ENCODE data around the gene PLD4. TPM values are rescaled to one million over a fixed set of nuclear protein-coding genes. Genes with fewer than 3 reads are reported as not detected.

PLD4 gene
- total and polyA plus RNA-seq, 9 of the 15 experiments (the other 6 are each of a cell fraction or from before 2014, with no cell fraction given): 0.18 to 0.24 TPM; not detected in 7

- TF ChIP-seq VEZF1 (CRISPR knock-in tag; IDR thresholded peaks at IDR 0.05): no peak
- TF ChIP-seq SNRNP70 (optimal IDR thresholded peaks at IDR 0.05; ENCODE audit: low read depth, low read length): no peak
- no peak for TF ChIP-seq HEY1 (CRISPR knock-in tag; IDR thresholded peaks at IDR 0.05; ENCODE audit: borderline replicate concordance)
Observed at GRCh38 chr14:104953097-104953496, 28.4 kb downstream of the PLD4 start (continued).

- Histone ChIP-seq H3K27ac (ENCODE audit: extremely low read depth, low read depth, low read length) (no peak overlapping the region), H3K4me3 (no peak overlapping the region), H3K27me3 (ENCODE audit: control insufficient read depth in 2 of 2, insufficient read depth in 2 of 2, low read length in 2 of 2) (peaks cover 12 to 63% of the 10 kb centered on the region in 2 experiments; a peak in 4 of 5 replicates), H3K36me3 (ENCODE audit: control insufficient read depth, insufficient read depth, low read length) (no peaks in the 10 kb centered on the region), H2AFZ (ENCODE audit: low read depth, low read length) (no peak overlapping the region), H4K20me1 (replicated peaks; ENCODE audit: control insufficient read depth, insufficient read depth, low read length) (no peaks in the 10 kb centered on the region), H3K4me1 (replicated peaks in 1 of 2; ENCODE audit: control insufficient read depth in 2 of 2, insufficient read depth in 2 of 2, low read length in 2 of 2) (peaks cover 0 to 4% of the 10 kb centered on the region in 2 experiments; a peak in 1 of 5 replicates), H3K9ac (ENCODE audit: insufficient read depth in 1 of 2, low read depth in 2 of 2, low read length in 2 of 2) (no peak overlapping the region), H3K9me3 (replicated peaks; ENCODE audit: control insufficient read depth, insufficient read depth, low read depth, low read length) (no peaks in the 10 kb centered on the region), H3K9me1 (ENCODE audit: control insufficient read depth, insufficient read depth, low read length) (no peaks in the 10 kb centered on the region), H3K79me2 (ENCODE audit: control insufficient read depth, insufficient read depth, low read length) (no peaks in the 10 kb centered on the region), H3K4me2 (ENCODE audit: insufficient read depth, low read length) (no peak overlapping the region)
- ATAC-seq (no peak), DNase-seq (ENCODE audit: extremely low read depth in 1 of 4, low spot score in 3 of 4) (no peak), FAIRE-seq (no peak)
- ChIA-PET POLR2A (interaction anchor here (0.5 to 0.7 kb wide), 5 partner anchors 21 to 1728 kb away, joined by 3 to 4 read pairs (median 3); no protein-coding TSS in a partner anchor), CTCF (ENCODE audit: low intra/inter-chr PET ratio) (no interaction called here)
- 0% methylated on average over 16 of the region's 26 CpGs for WGBS (ENCODE audit: insufficient coverage, low coverage, missing lambda C conversion rate)
- no TSS peak for BruUV-seq (replicated peaks)
- intact Hi-C loops (cut with micrococcal nuclease) (no loop called here), in situ Hi-C loops (cut with MboI) (no loop called here)
- TF ChIP-seq TAF1 (IDR thresholded peaks at IDR 0.05; ENCODE audit: control insufficient read depth, extremely low read depth, insufficient read depth, low read length, severe bottlenecking): no peak
- no peak for TF ChIP-seq ZNF407 (IDR thresholded peaks at IDR 0.05; ENCODE audit: low read depth)
- no peak for TF ChIP-seq ZKSCAN1 (IDR thresholded peaks at IDR 0.05; ENCODE audit: low read depth, low read length)
- TF ChIP-seq ARID2 (IDR thresholded peaks at IDR 0.05): no peak
- no peak for TF ChIP-seq TFAM (CRISPR knock-in tag; conservative IDR thresholded peaks at IDR 0.05)
- no peak for TF ChIP-seq DACH1 (IDR thresholded peaks at IDR 0.05; ENCODE audit: partially characterized antibody)
- no peak for TF ChIP-seq ZNF121 (CRISPR knock-in tag; conservative IDR thresholded peaks at IDR 0.05)
- no peak for TF ChIP-seq MEIS2 (IDR thresholded peaks at IDR 0.05; ENCODE audit: partially characterized antibody)
Observed at GRCh38 chr14:104953896-104954656, 29.4 kb downstream of the PLD4 start.
